ENCODE data around the gene CENPP.
A peak's percentile ranks its signal among the peaks of the same experiment; 100 is the strongest.

CENPP gene

GRCh38 chr9:92325269-92325990, at the start of gene CENPP, which contains the start of gene NOL8:
Gene CENPP (plus strand): TSS chr9:92325953.
Gene NOL8 (minus strand): TSS chr9:92325350. CDS start chr9:92324161, 1,189 bp downstream.
- peaks cover 9% of the 10 kb centered on the region; the same call in 1 of the 2 replicates for H3K4me1 ChIP-seq
- H3K27me3 ChIP-seq (ENCODE audit: low read depth), result no peaks in the 10 kb centered on the region
- peaks cover 24% of the 10 kb centered on the region for H3K36me3 ChIP-seq (replicated peaks)
- peak within 1 kb of the TSS; percentile 74 for H3K4me3 ChIP-seq
- DNase-seq (ENCODE audit: low spot score in 2 of 2), result peak; percentile 83 to 86
- H3K9me3 ChIP-seq, result no peaks in the 10 kb centered on the region
- in situ Hi-C loops (cut with MboI; ENCODE audit: low sequenced_read_pairs), result loop anchor here (10.0 kb wide), 1 partner anchor 309 kb away; no protein-coding TSS in a partner anchor

GRCh38 chr9:92276331-92277032, 49.3 kb upstream of the CENPP start:
- Histone ChIP-seq H3K27me3 (ENCODE audit: low read depth) (no peaks in the 10 kb centered on the region), H3K9me3 (no peaks in the 10 kb centered on the region), H3K4me3 (no peak overlapping the region), H3K4me1 (no peaks in the 10 kb centered on the region), H3K36me3 (replicated peaks) (peaks cover 100% of the 10 kb centered on the region)
- in situ Hi-C loops (cut with MboI; ENCODE audit: low sequenced_read_pairs), result no loop called here
- DNase-seq (ENCODE audit: low spot score in 2 of 2), result no peak

GRCh38 chr9:92278110-92278509, 47.6 kb upstream of the CENPP start:
- Histone ChIP-seq H3K4me3 (no peak overlapping the region), H3K27me3 (ENCODE audit: low read depth) (no peaks in the 10 kb centered on the region), H3K4me1 (no peaks in the 10 kb centered on the region), H3K9me3 (no peaks in the 10 kb centered on the region), H3K36me3 (replicated peaks) (peaks cover 98% of the 10 kb centered on the region)
- DNase-seq (ENCODE audit: low spot score in 2 of 2), result no peak
- in situ Hi-C loops (cut with MboI; ENCODE audit: low sequenced_read_pairs), result no loop called here

GRCh38 chr9:92279302-92279701, 46.5 kb upstream of the CENPP start:
- Histone ChIP-seq H3K4me3 (no peak overlapping the region), H3K36me3 (replicated peaks) (peaks cover 98% of the 10 kb centered on the region), H3K27me3 (ENCODE audit: low read depth) (no peaks in the 10 kb centered on the region), H3K9me3 (no peaks in the 10 kb centered on the region), H3K4me1 (no peaks in the 10 kb centered on the region)
- no peak for DNase-seq (ENCODE audit: low spot score in 2 of 2)
- in situ Hi-C loops (cut with MboI; ENCODE audit: low sequenced_read_pairs), result no loop called here

- DNase-seq (ENCODE audit: low spot score in 2 of 2), result no peak
- in situ Hi-C loops (cut with MboI; ENCODE audit: low sequenced_read_pairs), result no loop called here
- H3K36me3 ChIP-seq (replicated peaks), result peaks cover 71% of the 10 kb centered on the region
Observed at GRCh38 chr9:92289708-92290390, 35.9 kb upstream of the CENPP start.

GRCh38 chr9:92290785-92291429, 34.8 kb upstream of the CENPP start:
- in situ Hi-C loops (cut with MboI; ENCODE audit: low sequenced_read_pairs), result no loop called here
- Histone ChIP-seq H3K4me1 (peaks cover 19% of the 10 kb centered on the region), H3K36me3 (replicated peaks) (peaks cover 60% of the 10 kb centered on the region), H3K4me3 (no peak overlapping the region; the same call in 1 of the 2 replicates), H3K9me3 (no peaks in the 10 kb centered on the region), H3K27me3 (ENCODE audit: low read depth) (no peaks in the 10 kb centered on the region)
- DNase-seq (ENCODE audit: low spot score in 2 of 2), result no peak

More at GRCh38 chr9:92289708-92290390, 35.9 kb upstream of the CENPP start:
- H3K27me3 ChIP-seq (ENCODE audit: low read depth), result no peaks in the 10 kb centered on the region
- no peaks in the 10 kb centered on the region for H3K9me3 ChIP-seq
- peaks cover 17% of the 10 kb centered on the region for H3K4me1 ChIP-seq
- H3K4me3 ChIP-seq, result no peak overlapping the region

GRCh38 chr9:92291577-92291976, 34.2 kb upstream of the CENPP start:
- DNase-seq (ENCODE audit: low spot score in 2 of 2), result no peak
- H3K4me3 ChIP-seq, result peak overlapping the region; percentile 86
- H3K9me3 ChIP-seq, result no peaks in the 10 kb centered on the region
- no peaks in the 10 kb centered on the region for H3K27me3 ChIP-seq (ENCODE audit: low read depth)
- peaks cover 55% of the 10 kb centered on the region for H3K36me3 ChIP-seq (replicated peaks)
- H3K4me1 ChIP-seq, result peaks cover 19% of the 10 kb centered on the region
- in situ Hi-C loops (cut with MboI; ENCODE audit: low sequenced_read_pairs), result no loop called here

GRCh38 chr9:92292338-92293074, 33.2 kb upstream of the CENPP start:
- peak overlapping the region; percentile 86 for H3K4me3 ChIP-seq
- peaks cover 19% of the 10 kb centered on the region for H3K4me1 ChIP-seq
- DNase-seq (ENCODE audit: low spot score in 2 of 2), result peak; percentile 19 to 29
- no peaks in the 10 kb centered on the region for H3K27me3 ChIP-seq (ENCODE audit: low read depth)
- peaks cover 51% of the 10 kb centered on the region for H3K36me3 ChIP-seq (replicated peaks)
- H3K9me3 ChIP-seq, result no peaks in the 10 kb centered on the region
- in situ Hi-C loops (cut with MboI; ENCODE audit: low sequenced_read_pairs), result no loop called here

GRCh38 chr9:92293075-92293354, 32.7 kb upstream of the CENPP start:
- no peaks in the 10 kb centered on the region for H3K9me3 ChIP-seq
- no peak for DNase-seq (ENCODE audit: low spot score in 2 of 2)
- H3K4me1 ChIP-seq, result peaks cover 19% of the 10 kb centered on the region
- in situ Hi-C loops (cut with MboI; ENCODE audit: low sequenced_read_pairs), result no loop called here
- H3K4me3 ChIP-seq, result peak overlapping the region; percentile 86
- no peaks in the 10 kb centered on the region for H3K27me3 ChIP-seq (ENCODE audit: low read depth)
- peaks cover 50% of the 10 kb centered on the region for H3K36me3 ChIP-seq (replicated peaks)

GRCh38 chr9:92293452-92294296, 32.1 kb upstream of the CENPP start, which contains the start of gene IARS1:
Gene IARS1 (minus strand): TSS chr9:92293697. CDS start chr9:92289419, 4,278 bp downstream.
- in situ Hi-C loops (cut with MboI; ENCODE audit: low sequenced_read_pairs), result no loop called here
- peak within 1 kb of the TSS; percentile 86 for H3K4me3 ChIP-seq
- peaks cover 19% of the 10 kb centered on the region for H3K4me1 ChIP-seq
- H3K36me3 ChIP-seq (replicated peaks), result peaks cover 50% of the 10 kb centered on the region
- no peaks in the 10 kb centered on the region for H3K9me3 ChIP-seq
- H3K27me3 ChIP-seq (ENCODE audit: low read depth), result no peaks in the 10 kb centered on the region
- peak; percentile 91 to 98 for DNase-seq (ENCODE audit: low spot score in 2 of 2)

- peak in 1 of 2 experiments; percentile 36 for DNase-seq (ENCODE audit: low spot score in 2 of 2)
- peaks cover 50% of the 10 kb centered on the region for H3K36me3 ChIP-seq (replicated peaks)
- in situ Hi-C loops (cut with MboI; ENCODE audit: low sequenced_read_pairs), result no loop called here
- no peaks in the 10 kb centered on the region for H3K27me3 ChIP-seq (ENCODE audit: low read depth)
- peak overlapping the region; percentile 86 for H3K4me3 ChIP-seq
- H3K9me3 ChIP-seq, result no peaks in the 10 kb centered on the region
- peaks cover 19% of the 10 kb centered on the region for H3K4me1 ChIP-seq
Observed at GRCh38 chr9:92294297-92294676, 31.5 kb upstream of the CENPP start.

GRCh38 chr9:92295240-92295790, 30.4 kb upstream of the CENPP start:
- Histone ChIP-seq H3K9me3 (no peaks in the 10 kb centered on the region), H3K36me3 (replicated peaks) (peaks cover 48% of the 10 kb centered on the region), H3K4me3 (no peak overlapping the region), H3K27me3 (ENCODE audit: low read depth) (no peaks in the 10 kb centered on the region), H3K4me1 (peaks cover 19% of the 10 kb centered on the region)
- in situ Hi-C loops (cut with MboI; ENCODE audit: low sequenced_read_pairs), result no loop called here
- no peak for DNase-seq (ENCODE audit: low spot score in 2 of 2)

All from HAP-1 (cell line).